AG08395 (cell line): ENCODE measurements around the gene EEPD1.

Experiments
- DNase-seq: peaks from one replicate; pipeline ENCODE4 v3.0.0; 2012; ENCODE audit warnings: mixed read lengths, low spot score

The EEPD1 gene

GRCh38 chr7:36300696-36301350, 147.8 kb downstream of the EEPD1 start:
- DNase-seq = peak; percentile 41

- no peak for DNase-seq
Observed at GRCh38 chr7:36301914-36302771, 149.1 kb downstream of the EEPD1 start.

- DNase-seq = peak; percentile 96
Observed at GRCh38 chr7:36303202-36304098, 150.4 kb downstream of the EEPD1 start.

- no peak for DNase-seq
Observed at GRCh38 chr7:36304099-36304425, 151.0 kb downstream of the EEPD1 start.

GRCh38 chr7:36305226-36305625, 152.2 kb downstream of the EEPD1 start:
- no peak for DNase-seq

GRCh38 chr7:36305648-36306047, 152.6 kb downstream of the EEPD1 start:
- no peak for DNase-seq

GRCh38 chr7:36306222-36306621, 153.2 kb downstream of the EEPD1 start:
- no peak for DNase-seq

GRCh38 chr7:36306722-36307121, 153.7 kb downstream of the EEPD1 start:
- DNase-seq = no peak

- DNase-seq = no peak
Observed at GRCh38 chr7:36308031-36308430, 155.0 kb downstream of the EEPD1 start.

GRCh38 chr7:36309301-36309700, 156.2 kb downstream of the EEPD1 start:
- no peak for DNase-seq

GRCh38 chr7:36309716-36310115, 156.7 kb downstream of the EEPD1 start:
- no peak for DNase-seq

GRCh38 chr7:36310897-36311296, 157.8 kb downstream of the EEPD1 start:
- DNase-seq = no peak

- no peak for DNase-seq
Observed at GRCh38 chr7:36311539-36311938, 158.5 kb downstream of the EEPD1 start.

GRCh38 chr7:36312064-36312914, 159.2 kb downstream of the EEPD1 start:
- no peak for DNase-seq

GRCh38 chr7:36312915-36313334, 159.9 kb downstream of the EEPD1 start:
- no peak for DNase-seq

GRCh38 chr7:36313607-36314006, 160.6 kb downstream of the EEPD1 start:
- DNase-seq = no peak

- no peak for DNase-seq
Observed at GRCh38 chr7:36314491-36314890, 161.4 kb downstream of the EEPD1 start.

GRCh38 chr7:36315309-36315944, 162.4 kb downstream of the EEPD1 start:
- DNase-seq = no peak

- no peak for DNase-seq
Observed at GRCh38 chr7:36316319-36316718, 163.3 kb downstream of the EEPD1 start.

- DNase-seq = no peak
Observed at GRCh38 chr7:36317276-36317675, 164.2 kb downstream of the EEPD1 start.

GRCh38 chr7:36318116-36318515, 165.1 kb downstream of the EEPD1 start:
- DNase-seq = no peak
